IPS DF 6.9 (cell line): ENCODE results near the gene FBLIM1.

Experiments used
- DNase-seq: peaks from one replicate; pipeline ENCODE4 v3.0.0-alpha.2; 2013; ENCODE audit warnings: low read depth, low spot score
- H3K27ac ChIP-seq: one replicate; pipeline ENCODE4 v1.5.1; 2013; ENCODE audit warnings: low read length, control low read depth
- H3K27me3 ChIP-seq: 2 replicates; pipeline ENCODE4 v1.6.1; 2013; ENCODE audit warnings: mild to moderate bottlenecking, low read length; ENCODE audit not compliant: control insufficient read depth, insufficient read depth
- H3K36me3 ChIP-seq: 2 replicates; pipeline ENCODE4 v1.6.1; 2013; ENCODE audit warnings: low read length; ENCODE audit not compliant: control insufficient read depth, insufficient read depth
- H3K4me1 ChIP-seq: 2 replicates; pipeline ENCODE4 v1.6.1; 2013; ENCODE audit warnings: low read length; ENCODE audit not compliant: control insufficient read depth, insufficient read depth
- H3K4me3 ChIP-seq: 2 replicates; pipeline ENCODE4 v1.5.1; 2013; ENCODE audit warnings: mild to moderate bottlenecking, low read length
- H3K9me3 ChIP-seq: 2 replicates; pipeline ENCODE4 v1.6.1; 2013; ENCODE audit warnings: low read length, inconsistent platforms; ENCODE audit not compliant: control insufficient read depth, insufficient read depth
- WGBS: extraction: QIAGEN DNeasy Blood & Tissue Kit; methylation state at CpG from one replicate; pipeline ENCODE4 v1.1.7; 2013; ENCODE audit warnings: mixed read lengths, missing lambda C conversion rate; ENCODE audit not compliant: insufficient read length, insufficient coverage; 5-methylcytosine and 5-hydroxymethylcytosine counted together

Gene FBLIM1

DNA sequence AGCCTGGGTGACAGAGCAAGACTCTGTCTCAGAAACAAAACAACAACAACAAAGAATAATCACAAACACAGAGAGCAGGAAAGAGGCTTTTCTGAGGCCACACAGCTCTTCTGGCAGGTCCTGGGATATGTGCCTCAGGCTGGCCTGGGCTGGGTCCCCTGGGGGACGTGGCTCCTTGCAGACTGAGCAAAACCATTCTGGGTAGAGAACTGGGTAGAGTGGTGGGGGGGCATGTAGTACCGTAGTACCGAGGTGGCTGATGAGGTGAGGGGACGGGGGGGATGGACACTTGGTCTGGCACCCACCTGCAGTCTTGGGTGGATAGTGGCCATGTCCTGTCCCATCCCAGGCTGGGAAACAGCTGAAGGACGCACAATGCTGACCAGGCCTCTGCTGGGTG lies 10.3 kb upstream of the FBLIM1 start:
- Histone ChIP-seq H3K4me3 (no peak overlapping the region), H3K27ac (no peak overlapping the region), H3K27me3 (no peaks in the 10 kb centered on the region), H3K36me3 (no peaks in the 10 kb centered on the region), H3K9me3 (no peaks in the 10 kb centered on the region), H3K4me1 (peaks cover 4% of the 10 kb centered on the region; the same call in 1 of the 2 replicates)
- DNase-seq = no peak
- WGBS = no CpG with 5 or more reads among the region's 5 CpGs

DNA sequence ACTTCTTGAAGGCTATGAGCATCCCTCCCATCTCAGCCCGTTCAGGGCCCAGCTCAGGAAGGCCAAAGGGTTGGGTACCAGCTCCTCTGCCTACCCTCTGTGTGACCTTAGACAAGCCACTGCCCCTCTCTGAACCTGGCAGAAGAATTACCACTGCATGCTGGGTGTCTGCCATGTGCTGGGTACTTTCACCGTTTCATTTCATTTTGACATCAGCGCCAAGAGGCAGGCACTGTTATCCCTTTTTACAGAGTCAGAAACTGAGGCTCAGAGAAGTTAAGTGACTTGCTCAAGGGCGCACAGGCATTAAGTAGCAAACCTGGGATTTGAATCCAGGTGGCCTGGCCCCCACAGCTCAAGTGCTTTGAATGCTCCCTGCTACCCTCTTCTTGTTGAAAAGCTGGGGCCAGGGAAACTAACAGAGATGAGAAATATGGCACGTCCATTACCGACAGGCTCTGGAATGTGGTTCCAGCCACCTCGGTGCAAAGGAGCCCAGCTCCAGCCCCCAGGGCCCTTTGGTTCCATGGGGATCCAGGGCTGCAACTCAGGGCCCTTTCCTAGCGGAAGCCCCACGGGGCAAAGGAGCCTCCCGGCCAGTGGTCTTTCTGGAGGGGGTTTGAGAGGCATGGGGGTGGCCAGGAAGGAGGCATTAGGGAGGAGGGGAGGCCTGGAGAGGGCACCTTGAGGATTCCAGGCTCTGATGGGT lies 9.8 kb upstream of the FBLIM1 start:
- no peaks in the 10 kb centered on the region for H3K36me3 ChIP-seq
- no CpG with 5 or more reads among the region's 10 CpGs for WGBS
- no peaks in the 10 kb centered on the region for H3K9me3 ChIP-seq
- no peak for DNase-seq
- H3K4me1 ChIP-seq = peaks cover 4% of the 10 kb centered on the region; the same call in 1 of the 2 replicates
- H3K4me3 ChIP-seq = no peak overlapping the region
- no peaks in the 10 kb centered on the region for H3K27me3 ChIP-seq
- no peak overlapping the region for H3K27ac ChIP-seq

DNA sequence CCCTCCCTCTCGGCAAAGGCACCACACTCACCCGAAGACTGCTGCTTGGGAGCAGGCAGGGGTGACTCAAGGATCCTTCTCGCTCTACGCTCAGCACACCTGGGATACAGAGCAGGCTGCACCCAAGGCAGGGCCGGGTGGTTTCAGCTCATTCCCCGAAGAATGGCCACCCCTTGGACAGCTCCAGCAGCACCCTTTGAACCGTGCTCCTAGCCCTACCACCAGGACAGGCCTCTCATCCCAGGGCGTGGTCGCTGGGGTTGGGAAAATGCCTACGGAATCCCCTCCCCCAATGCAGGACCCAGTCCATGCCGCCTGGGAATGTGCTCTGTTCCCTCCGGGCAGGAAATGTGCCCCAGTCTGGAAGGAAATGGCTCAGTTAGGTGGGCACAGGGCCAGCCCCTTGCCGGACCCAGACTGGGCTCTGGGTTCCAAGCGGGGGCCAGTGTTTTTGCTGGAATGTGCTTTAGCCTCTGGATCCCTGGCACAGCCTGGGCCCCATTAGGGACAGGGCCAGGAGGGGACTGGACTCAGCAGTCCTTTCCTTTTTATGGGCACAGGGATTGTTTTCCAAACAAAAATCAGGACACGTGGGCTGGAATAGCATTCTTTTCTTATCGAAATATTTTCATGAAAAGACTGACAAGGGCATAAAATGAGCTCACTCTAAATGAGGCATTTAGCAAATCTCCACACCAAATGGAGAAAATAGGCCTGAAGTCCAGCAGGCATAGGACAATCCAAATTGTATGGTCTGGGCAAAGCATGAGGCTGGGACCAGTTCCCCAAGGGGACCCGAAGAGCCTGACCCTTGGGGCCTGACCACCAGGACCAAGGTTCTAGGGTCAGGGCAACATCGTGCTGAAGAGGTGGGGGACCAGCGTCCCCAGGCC lies 8.9 kb upstream of the FBLIM1 start:
- no peaks in the 10 kb centered on the region for H3K27me3 ChIP-seq
- no peaks in the 10 kb centered on the region for H3K9me3 ChIP-seq
- no peak overlapping the region for H3K4me3 ChIP-seq
- H3K27ac ChIP-seq = no peak overlapping the region
- no peak for DNase-seq
- H3K4me1 ChIP-seq = peaks cover 4% of the 10 kb centered on the region; the same call in 1 of the 2 replicates
- no CpG with 5 or more reads among the region's 19 CpGs for WGBS
- H3K36me3 ChIP-seq = no peaks in the 10 kb centered on the region

DNA sequence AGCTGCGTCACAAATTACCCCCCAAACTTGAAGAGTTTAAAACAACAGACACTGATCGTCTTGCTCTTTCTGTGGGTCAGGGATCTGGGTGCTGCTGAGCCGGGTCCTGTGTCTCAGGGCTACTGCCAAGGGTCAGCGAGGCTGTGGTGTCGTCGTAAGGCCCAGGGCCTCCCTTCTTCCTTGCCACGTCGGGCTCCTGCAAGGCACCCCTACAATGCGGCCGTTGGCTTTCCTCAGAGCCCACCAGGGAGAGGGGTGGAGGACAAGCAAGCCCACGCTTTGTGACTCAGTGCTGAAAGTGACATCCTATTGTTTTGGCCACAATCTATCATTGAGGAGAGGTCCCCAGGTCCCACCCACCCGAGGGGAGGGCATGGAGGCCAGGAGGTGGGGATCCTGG lies 7.7 kb upstream of the FBLIM1 start:
- H3K27ac ChIP-seq = no peak overlapping the region
- no peaks in the 10 kb centered on the region for H3K36me3 ChIP-seq
- no peaks in the 10 kb centered on the region for H3K27me3 ChIP-seq
- H3K9me3 ChIP-seq = no peaks in the 10 kb centered on the region
- peaks cover 6% of the 10 kb centered on the region; the same call in 1 of the 2 replicates for H3K4me1 ChIP-seq
- H3K4me3 ChIP-seq = no peak overlapping the region
- WGBS = no CpG with 5 or more reads among the region's 12 CpGs
- DNase-seq = no peak

DNA sequence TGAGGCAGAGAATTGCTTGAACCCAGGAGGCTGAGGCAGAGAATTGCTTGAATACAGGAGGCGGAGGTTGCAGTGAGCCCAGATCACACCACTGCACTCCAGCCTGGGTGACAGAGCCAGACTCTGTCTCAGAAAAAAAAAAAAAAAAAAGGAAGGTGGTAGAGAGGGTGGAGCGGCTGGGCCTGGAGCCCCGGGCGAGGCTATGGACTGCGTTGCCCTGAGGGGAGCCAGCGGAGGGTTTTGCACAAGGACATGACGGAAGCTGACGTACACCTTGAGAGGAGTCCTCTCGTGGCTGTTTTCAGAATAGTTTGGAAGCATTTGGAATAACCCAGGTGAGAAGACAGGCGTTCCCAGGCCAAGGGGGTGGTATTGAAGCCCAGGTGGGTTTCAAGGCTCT lies 6.9 kb upstream of the FBLIM1 start:
- Histone ChIP-seq H3K36me3 (no peaks in the 10 kb centered on the region), H3K27ac (no peak overlapping the region), H3K4me1 (peaks cover 11% of the 10 kb centered on the region), H3K9me3 (no peaks in the 10 kb centered on the region), H3K4me3 (no peak overlapping the region), H3K27me3 (no peaks in the 10 kb centered on the region)
- no peak for DNase-seq
- no CpG with 5 or more reads among the region's 10 CpGs for WGBS

DNA sequence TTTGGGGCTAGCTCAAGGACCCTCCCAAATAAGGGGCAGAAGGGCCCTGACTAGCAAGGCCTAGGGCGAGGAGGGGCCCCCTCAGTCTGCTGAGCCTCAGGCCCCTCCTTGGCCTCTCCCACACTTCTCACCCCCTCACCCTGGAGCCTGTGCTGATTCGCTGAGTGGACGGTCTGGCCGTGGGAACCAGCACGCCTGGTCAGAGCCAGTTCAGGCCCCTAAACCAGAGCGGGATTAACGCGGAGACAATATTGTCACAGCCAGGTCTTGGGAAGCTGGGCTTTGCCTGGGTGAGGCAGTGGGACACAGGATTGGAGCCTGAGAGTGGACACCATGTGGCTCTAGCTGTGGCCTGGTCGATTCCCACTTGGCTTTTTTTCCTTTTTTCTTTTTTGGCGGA lies 4.8 kb upstream of the FBLIM1 start:
- no peak overlapping the region for H3K4me3 ChIP-seq
- no peak for DNase-seq
- WGBS = no CpG with 5 or more reads among the region's 10 CpGs
- H3K36me3 ChIP-seq = no peaks in the 10 kb centered on the region
- no peaks in the 10 kb centered on the region for H3K9me3 ChIP-seq
- peaks cover 16% of the 10 kb centered on the region for H3K4me1 ChIP-seq
- H3K27me3 ChIP-seq = no peaks in the 10 kb centered on the region
- H3K27ac ChIP-seq = no peak overlapping the region

DNA sequence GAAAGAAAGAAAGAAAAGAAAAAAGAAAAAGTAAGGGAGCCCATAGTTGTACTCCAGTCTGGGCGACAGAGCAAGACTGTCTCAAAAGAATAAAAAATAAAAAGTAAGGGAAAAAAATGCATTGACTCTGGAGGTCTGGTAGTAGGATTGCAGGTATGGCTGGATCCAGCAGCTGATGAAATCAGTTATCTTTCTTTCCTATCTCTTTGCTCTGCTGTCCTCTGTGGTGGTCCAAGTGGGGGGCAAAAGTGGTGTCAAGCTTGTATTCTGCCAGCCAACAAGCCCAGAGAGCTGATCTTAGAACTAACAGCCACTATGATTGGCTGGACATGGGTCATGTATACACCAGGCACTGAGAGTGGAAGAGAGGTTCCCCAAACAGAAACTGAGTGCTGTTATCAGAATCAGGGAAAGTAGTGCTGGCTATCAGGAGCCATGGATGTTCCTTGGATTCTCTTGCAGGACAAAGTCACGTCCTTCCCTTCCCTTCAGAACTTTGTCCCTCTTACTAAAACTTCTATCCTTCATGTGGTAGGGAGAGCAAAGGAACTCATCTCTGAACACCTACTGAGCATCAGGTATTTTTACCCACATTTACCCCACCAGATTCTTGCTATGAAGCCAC lies 3.5 kb upstream of the FBLIM1 start:
- Histone ChIP-seq H3K4me1 (peaks cover 12% of the 10 kb centered on the region), H3K27ac (no peak overlapping the region), H3K9me3 (no peaks in the 10 kb centered on the region)

DNA sequence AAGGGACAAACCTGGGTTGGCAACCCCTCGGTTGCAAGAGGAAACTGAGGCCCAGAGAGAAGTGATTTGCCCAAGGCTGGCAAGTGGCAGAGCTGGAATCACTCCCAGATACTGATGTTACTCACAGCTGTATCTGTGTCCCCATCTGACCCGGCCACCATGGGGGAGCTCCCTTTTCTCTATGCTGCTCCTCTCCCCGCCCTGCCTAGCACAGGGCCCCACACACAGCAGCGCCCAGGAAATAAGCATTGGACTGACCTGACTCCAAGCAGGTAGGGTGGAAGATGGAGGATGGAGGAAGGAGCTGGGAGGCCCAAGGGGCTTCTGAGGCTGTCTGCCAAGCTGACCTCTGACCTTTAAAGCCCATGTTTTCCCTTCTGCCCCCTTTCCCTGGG lies 3.0 kb upstream of the FBLIM1 start:
- Histone ChIP-seq H3K27me3 (no peaks in the 10 kb centered on the region), H3K4me3 (no peak overlapping the region), H3K9me3 (no peaks in the 10 kb centered on the region), H3K36me3 (no peaks in the 10 kb centered on the region), H3K27ac (no peak overlapping the region), H3K4me1 (peaks cover 12% of the 10 kb centered on the region)
- WGBS = no CpG with 5 or more reads among the region's 4 CpGs
- no peak for DNase-seq

More for the DNA sequence above, 3.5 kb upstream of the FBLIM1 start:
- no peaks in the 10 kb centered on the region for H3K36me3 ChIP-seq
- no CpG with 5 or more reads among the region's 2 CpGs for WGBS
- no peaks in the 10 kb centered on the region for H3K27me3 ChIP-seq
- no peak for DNase-seq
- no peak overlapping the region for H3K4me3 ChIP-seq

DNA sequence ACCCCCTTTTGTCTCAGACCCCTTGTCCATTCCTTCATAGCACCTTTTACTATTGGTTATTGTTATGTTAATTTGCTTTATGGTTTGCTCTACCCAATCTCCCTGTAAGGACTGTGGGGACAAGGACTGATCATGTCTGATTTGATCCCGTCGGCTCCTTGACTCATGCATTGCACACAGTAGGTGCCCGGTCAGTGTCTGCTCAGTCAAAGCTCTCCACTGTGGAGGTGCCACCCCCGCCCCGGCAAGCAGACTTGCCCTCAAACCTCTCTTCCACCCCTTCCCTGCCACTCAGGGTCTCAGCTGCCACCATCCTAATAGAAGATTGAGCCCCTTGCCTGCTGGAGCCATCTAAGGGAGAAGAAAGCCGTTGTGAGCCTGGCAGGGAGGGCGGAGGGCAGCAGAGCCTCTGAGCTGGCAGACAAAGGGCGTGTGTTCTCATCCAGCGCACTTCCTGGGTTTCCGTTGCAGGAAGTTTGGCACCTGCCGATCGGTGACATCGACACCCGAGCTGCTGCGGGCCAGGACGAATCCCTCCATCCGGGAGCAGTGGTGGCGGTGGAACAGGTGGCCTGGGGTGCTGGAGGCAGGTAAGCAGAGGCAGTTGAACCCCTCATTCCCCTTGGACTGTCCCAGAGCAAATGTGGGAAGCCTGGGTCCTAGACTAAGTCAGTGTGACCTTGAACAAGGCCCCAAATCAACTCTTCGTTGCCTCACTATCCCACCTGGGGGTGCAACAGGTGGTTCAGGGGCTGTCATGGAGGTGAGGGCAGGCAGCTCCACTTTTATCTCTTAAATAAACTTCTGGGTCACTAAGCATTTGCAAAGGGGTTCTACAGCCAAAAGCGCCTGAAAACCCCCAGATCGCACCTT lies 2.2 kb upstream of the FBLIM1 start:
- no peaks in the 10 kb centered on the region for H3K36me3 ChIP-seq
- DNase-seq = no peak
- H3K9me3 ChIP-seq = no peaks in the 10 kb centered on the region
- no CpG with 5 or more reads among the region's 21 CpGs for WGBS
- H3K27ac ChIP-seq = no peak overlapping the region
- H3K27me3 ChIP-seq = no peaks in the 10 kb centered on the region
- no peak overlapping the region for H3K4me3 ChIP-seq
- H3K4me1 ChIP-seq = peaks cover 12% of the 10 kb centered on the region
